NOMO-1 (cell line): Measurements from ENCODE around the gene KIF2C.
A peak's percentile ranks its signal among the peaks of the same experiment; 100 is the strongest.
"Not testable (repeated sequence)": the region's sequence is repeated elsewhere in the genome, so short reads cannot be mapped to it uniquely, and the experiment has no call there.

Experiments
- DNase-seq, 2 experiments: peaks; one replicate each; lab custom pipeline; 2025; ENCODE audit not compliant: unreplicated experiment in 2 of 2; lab: John Stamatoyannopoulos, UW

The KIF2C gene

DNA sequence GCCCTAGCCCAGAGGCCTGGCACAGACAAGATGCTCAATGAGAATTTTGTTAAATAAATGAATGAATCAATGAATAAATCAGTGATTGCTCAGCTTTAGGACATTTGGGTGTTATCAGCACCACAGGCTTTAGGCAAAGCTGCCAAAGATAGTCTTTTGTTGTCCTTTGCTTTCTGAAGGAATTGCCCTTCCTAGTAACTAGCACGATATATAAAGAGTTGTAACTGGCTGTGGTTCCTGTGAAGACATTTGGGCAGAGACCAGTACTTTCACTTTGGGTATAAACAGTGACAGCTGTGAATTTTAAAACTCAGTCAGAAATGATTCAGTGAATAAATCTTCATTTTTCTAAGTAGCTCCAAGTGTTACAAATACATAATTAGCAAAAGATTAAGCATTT lies 22.0 kb upstream of the KIF2C start:
- no peak for DNase-seq

DNA sequence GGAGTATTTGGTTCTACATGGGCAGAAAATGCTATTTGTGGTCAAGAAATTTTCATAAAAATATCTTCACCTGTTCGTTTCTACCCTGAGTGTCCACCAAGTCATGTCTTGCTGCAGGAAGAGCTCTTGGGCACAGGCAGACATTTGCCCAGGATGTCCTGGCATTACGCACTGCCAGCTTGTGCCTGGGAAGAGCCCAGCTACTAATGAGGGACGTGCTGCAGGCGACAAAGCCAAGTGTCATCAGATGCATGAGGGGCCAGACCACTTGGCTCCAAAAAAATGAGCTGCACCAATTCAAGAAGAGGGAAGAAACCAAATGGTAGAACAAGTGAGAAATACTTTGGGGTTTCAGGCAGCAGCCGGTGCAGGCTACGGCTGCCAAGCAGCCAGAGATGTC lies 21.5 kb upstream of the KIF2C start:
- no peak for DNase-seq

DNA sequence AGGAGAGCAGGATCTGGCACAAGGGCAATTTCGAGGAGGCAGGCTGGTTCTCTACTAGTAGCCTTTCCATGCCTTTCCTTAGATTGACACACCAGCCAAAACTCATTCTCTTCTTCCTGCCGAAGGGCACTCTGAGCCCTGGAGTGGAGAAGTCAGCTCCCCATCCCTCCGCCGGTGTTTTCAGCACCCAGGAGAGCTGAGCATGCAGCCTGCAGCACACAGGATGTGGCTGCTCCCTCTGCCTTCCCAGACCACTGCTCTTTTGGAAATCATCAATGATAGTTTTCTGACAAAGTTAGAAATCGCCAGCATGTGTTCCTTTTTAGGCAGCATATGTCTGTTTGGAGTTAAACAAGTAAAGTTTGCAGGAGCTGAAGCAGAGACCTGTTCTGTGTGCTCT lies 20.3 kb upstream of the KIF2C start:
- DNase-seq, result no peak

DNA sequence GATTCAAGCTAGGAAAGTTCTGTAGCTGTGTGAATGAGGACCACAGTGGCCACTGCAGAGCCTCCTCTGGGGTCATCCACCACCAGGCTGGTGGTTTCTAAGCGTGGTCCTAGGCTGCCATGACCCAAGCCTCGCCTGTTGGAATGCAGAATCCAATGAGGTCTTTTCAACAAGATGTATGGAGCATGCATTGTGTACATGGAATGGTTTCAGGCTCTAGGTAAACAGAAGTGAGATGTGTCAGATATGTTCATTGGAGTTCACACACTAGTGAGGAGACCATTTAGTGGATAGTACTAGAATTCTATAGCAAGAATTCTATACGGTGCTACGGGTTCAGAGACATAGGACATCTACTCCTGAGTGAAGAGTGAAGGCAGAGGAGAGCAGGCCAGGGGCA lies 19.4 kb upstream of the KIF2C start:
- no peak for DNase-seq

DNA sequence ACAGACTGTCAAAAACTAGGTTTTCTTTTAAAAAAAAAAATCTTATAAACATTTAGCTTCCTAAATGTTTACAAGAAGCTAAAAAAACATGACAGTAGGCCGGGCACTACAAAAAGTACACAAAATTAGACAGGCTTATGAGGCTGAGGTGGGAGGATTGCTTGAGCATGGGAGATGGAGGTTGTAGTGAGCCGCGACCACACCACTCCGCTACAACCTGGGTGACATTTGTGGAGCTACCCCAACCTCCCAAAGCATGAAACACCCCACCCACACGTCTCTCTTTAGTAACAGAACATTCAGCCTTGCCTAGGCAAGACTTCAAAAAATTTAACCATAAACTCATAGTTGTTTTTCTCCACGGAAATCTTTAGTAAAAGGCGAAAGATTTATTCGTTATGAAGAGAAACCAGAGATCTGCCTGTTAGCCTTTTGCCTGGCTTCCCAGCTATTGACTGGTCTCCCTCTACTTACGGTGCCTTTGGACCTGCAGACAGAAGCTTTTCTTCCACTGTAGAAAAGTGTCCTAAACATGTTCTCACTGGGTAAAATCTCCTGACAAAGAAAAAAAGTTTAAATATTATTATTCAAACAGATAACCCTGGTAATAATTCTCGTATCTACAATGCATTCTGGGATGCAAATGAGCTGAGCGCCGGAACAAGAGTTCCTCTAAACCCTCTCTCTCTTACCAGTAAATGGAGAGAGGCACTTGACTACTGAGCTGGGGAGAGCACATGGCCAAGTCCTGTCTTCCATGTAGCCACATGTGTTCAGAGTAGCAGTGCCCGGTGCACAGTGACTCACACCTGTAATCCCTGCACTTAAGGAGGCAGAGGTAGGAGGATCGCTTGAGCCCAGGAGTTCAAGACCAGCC lies 17.9 kb upstream of the KIF2C start:
- DNase-seq, result peak; percentile 97 to 100

DNA sequence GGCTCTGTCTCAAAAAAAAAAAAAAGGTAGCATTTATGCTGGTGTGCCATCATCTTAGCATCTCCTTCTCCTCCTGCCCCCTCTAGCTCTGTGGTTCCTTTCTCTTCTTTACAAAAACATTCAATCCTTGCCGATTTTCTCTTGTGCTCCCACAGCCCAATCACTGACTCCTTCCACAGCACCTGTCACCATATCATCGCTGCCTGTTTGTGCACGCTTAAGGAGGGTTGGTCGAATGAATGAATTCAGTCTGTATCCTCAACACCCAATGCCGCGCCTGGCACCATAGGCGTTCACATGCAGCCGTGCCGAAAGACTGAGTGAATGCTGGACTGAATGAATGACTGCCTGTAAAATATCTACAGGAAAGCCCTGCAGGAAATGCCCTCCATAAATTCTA lies 16.6 kb upstream of the KIF2C start:
- DNase-seq, result peak; percentile 26 to 35

DNA sequence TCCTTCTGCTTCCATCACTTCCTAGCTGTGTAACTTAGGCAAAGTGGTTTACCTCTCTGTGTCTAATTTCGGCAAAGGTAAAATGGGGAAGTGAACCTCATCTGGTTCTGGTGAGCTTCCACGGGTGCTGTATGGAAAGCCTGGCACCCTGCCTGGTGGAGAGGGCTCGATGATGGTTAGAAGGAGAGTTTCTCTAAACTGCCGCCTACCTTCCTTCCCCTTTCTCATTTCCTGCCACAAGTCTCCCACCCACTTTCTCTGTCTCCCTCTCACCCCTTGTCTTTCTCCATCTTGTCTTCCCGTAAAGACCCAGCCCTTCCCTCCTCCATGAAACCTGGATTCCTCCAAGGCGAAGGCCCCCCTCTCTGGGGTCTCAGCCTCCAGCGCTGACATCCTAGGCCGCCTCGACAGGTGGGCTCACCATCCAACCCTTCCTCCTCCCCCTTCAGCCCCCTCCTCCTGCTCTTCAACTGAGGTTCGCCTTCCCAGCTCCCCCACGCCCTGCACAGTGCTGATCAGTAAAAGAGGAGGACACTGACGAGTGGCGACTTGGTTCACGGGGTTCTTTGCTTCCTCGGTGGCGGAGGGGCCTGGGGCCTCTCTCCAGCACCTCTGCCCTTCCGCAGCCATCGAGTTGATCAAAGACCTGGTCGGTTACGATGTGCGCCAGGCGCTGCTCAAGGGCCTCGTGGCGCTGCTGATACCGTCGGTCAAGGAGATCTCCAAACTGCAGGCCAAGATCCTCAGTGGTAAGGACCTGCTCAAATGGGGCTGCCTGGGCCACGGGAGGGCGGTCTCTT lies 15.9 kb upstream of the KIF2C start:
- peak; percentile 88 to 96 for DNase-seq

DNA sequence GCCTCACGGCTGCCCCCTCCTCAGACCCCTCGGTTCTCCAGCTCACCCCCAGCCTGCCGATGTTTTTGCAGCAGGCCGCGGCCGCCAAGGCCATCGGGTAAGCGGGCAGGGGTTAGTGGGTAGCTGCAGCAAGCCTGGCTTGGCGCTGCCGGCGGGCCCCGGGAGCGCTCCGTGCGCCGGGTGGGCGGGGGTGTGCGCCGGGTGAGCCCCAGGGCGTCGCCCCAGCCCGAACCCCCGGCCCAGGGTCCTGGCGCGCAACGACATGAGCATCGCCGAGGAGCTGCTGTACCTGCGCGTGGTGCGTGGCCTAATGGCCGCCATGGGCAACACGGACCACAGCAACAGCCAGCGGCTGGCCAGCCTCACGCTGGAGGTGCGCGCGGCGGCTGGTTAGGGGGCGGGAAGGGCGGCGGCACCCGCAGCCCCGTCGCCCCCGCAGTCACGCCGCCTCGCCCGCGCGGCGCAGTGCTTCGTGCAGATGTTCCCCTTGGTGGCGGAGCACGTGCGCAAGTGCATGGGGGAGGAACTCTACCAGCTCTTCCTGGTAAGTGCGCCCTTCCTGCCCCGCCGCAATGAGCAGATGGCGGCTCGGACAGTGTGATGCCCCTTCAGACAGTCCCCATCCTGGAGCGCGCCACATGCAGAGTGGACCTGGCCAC lies 15.2 kb upstream of the KIF2C start:
- DNase-seq, result no peak

DNA sequence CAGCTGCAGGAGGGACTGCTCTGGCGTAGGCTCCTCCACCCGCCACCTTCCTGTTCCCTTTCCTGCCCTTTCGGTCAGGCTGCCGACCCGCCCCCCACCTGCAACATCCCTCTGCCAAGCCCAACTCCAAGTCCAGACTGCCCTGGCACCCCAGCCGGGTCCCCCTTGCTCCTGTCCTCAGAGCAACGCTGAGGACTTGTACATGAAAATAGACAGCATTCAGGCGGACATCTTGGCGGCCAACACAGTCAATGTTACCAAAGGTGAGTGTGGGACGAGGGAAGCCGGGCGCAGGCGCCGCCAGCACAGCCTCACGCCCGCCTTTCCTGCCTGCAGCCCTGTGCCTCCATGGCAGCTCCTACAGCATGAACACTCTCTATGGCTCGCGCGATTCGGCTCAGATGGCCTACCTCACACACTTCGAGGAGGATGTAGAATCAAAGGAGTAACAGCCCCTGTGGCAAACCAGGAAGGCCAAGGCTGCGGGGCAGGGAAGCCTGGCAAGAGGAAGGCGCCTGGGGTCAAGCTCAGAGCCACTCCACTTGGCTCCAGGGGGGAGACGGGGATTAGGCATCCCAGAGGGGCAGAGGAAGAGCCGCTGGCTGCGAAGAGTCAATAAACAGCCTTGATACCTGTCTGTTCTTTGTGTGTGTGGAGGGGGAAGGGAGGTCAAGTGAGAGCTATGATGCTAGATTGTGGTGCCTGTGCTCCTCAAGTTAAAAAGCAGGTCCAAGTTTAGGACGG lies 14.5 kb upstream of the KIF2C start:
- DNase-seq, result no peak

DNA sequence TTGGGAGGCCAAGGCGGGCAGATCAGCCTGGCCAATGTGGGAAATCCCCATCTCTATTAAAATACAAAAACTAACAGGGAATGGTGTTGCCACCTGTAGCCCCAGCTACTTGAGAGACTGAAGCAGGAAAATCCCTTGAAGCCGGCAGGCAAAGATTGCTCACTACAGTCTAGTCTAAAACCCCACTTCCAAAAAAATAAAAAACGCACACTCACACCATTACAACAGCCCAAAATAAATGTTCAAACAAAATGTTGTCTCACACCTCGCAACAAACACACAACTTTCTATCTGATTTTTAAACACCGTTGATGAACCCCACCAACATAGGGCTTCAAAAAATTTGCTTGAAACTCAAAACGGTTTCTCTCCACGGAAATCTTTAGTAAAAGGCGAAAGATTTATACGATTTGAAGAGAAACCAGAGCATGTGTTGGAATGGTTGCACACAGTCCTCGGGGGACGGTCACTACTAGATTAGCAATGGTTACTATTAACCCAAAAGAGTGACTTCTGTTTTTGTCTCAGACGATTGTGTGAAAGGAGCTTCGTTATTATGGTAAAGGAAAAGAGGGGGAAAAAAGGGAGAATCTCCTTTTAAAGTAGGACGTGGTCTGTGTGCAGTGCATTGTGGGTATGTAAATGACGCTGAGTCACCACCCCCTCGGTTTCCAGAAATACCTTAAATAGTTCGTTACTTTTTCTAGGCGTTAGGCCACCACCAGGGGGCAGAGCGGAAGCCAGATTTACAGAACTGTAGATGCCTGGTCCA lies 8.7 kb upstream of the KIF2C start, which contains the start of gene RNU5D-1:
RNU5D-1 (minus strand) TSS at position 430 of the 772 bp plus-strand sequence.
- DNase-seq, result peak; percentile 93 to 97

DNA sequence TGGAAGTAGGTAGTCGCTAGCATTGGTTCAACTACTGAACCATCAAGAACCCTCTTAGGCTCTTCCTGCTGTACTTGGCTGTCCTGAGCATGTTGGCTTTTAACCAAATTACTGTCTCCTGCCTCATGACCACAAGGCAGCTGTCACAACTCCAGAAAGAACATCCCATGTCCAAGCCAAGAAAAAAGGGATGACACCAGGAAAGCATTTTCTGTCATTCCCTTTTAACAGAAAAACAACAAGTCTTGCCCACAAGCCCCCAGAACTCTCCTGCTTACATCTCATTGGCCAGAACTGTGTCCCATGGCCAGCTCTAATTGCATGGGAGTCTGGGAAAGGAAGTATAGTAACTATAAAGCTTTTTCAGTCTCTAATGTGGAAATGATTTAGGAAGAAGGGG lies 6.3 kb upstream of the KIF2C start:
- DNase-seq, result no peak

DNA sequence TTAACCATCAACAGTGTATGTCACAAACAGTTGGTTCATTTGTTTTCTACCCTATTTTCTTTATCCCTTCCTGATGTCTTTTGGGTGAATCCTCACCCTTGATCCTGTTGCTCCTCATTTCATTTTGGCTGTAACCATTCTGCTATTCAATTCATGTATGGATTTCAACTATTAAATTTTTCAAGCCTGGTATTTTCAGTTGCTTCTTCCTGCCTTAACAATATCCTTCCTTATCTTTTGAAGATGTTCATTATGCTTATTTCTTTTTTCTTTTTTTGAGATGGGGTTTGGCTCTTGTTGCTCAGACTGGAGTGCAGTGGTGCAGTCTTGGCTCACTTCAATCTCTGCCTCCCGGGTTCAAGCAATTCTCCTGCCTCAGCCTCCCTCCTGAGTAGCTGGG lies 5.9 kb upstream of the KIF2C start:
- no peak for DNase-seq

DNA sequence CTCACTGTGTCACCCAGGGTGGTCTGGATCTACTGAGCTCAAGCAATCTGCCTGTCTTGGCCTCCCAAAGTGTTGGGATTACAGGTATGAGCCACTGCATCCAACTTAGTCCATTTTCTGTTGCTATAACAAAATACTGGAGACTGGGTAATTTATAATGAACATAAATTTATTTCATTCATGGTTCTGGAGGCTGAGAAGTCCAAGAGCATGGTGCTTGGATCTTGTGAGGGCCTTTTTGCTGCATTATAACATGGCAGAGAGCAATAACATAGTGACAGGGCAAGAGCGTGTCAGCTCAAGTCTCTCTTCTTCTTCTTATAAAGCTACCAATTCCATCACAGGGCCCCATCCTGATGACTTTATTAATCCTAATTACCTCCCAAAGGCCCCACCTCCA lies 3.6 kb upstream of the KIF2C start:
- DNase-seq, result no peak

DNA sequence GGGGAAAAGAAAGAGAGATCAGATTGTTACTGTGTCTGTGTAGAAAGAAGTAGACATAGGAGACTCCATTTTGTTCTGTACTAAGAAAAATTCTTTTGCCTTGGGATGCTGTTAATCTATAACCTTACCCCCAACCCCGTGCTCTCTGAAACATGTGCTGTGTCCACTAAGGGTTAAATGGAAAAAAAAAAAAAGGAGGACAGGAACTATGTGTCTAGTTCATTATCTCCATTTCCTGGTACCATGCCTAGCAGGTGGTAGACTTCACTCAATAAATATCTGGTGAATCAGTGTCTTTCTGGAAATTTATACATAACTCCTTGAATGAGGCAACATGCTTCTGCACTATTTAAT lies 707 bp upstream of the KIF2C start:
- DNase-seq, result not testable (repeated sequence)

DNA sequence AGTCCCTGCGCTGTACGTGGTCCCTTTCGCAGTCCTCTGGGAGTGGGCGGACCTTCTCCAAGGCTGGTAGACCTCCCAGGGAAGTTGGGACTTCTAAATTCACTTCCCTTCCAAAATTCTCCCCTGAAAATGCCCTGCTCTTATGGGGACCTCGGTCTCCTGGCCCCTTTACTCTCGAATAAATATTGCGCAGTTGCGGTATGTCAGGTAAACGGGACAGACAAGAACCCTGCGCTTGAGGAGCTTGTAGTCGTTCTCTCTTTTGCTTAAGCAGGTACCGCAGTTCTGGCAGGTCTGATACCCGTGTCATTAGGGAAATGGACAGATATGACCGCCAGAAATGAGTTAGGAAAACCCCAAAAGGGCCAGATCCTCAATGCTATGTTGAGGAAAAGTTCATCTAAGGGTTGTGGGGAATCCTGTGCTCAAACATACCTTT lies 561 bp downstream of the KIF2C start:
- no peak for DNase-seq

DNA sequence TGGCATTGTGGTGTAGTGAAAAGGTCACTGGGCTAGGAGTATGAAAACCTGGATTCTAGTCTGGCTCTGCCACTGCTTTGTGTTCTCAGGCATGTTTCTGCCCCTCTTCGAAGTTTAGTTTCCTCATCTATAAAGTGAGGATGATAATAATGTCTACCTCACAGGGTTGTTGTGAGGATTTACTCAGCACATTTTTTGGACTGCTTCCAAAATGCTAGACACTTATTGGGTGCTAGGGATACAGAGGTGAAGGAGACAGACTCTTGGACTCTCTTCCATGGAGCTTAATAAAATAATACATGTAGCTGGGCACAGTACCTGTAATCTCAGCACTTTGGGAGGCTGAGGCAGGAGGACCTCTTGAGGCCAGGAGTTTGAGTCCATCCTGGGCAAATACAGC lies 3.6 kb downstream of the KIF2C start:
- no peak for DNase-seq

DNA sequence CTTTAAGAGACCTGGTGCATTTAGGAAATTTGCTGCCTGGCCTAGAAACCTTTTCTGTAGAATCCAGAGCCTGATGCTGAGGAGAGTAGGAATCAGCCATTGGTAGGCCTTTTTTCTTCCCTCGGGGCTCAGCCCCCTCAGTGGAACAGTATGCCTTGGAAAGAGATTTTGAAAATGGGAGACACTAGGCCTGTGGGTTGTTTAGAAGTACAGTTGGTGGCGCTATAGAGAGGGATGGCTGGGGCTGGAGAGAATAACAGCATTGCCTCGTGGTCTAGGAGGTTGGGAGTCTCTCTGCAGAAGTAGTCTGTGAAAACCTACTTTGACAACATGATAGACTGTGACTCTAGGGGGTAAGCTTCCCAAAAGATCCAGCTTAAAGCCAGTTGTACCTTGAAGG lies 8.2 kb downstream of the KIF2C start:
- DNase-seq, result no peak

DNA sequence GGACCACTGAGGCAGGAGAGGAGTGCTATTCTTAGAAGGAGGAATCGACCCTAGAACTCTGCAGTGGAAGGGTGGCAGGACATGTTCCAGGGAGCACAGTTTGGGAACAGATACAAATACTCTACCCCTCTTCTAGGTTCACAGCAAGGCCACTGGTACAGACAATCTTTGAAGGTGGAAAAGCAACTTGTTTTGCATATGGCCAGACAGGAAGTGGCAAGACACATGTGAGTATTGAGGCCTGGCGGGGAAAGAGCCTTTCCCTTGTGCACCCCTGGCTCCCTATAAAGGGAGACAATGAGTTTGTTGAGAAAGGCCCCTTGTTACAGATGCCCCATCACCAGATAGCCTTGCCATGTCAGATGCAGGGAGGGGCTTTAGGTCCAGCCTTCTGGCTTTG lies 17.8 kb downstream of the KIF2C start:
- no peak for DNase-seq

DNA sequence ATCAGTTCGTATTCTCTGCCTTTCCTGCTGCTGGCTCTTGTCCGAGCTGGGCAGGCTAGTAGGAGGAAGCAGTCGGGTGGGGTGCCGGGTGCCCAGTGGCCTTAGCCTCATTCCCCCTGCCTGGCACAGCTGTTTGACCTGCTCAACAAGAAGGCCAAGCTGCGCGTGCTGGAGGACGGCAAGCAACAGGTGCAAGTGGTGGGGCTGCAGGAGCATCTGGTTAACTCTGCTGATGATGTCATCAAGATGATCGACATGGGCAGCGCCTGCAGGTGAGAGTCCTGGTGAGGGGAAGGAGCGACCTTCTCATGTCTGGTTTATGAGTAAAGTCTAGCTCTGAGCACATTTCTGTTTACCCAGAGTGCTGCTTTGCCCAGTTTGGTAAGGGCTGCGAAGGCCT lies 19.4 kb downstream of the KIF2C start:
- DNase-seq, result no peak

DNA sequence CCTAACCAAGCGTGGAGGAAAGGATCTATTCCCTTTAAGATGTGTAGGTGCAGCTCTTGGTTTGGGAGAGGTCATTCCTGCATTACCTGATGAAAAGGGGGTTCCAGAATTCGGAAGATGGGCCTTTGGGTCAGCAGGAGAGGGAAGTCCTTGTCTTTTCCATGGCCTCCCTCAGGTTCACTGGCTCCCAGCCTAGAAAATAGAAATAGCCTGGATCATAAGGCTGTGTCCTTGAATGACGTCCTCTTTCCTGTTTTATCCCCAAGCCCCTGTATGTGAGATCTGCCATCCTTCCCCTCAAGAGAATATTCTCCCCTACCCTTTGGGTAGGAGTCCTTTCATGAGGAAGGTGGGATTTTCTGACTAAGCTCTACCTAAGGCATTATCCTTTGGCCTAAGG lies 21.2 kb downstream of the KIF2C start:
- no peak for DNase-seq
